AG10803 (cell line): ENCODE results near the gene NPTN.

Experiments
- DNase-seq: peaks from one replicate; pipeline ENCODE4 v3.0.0; 2010; ENCODE audit warnings: low read depth
- H3K4me3 ChIP-seq: 2 replicates; pipeline ENCODE4 v1.5.1; 2011; ENCODE audit warnings: mild to moderate bottlenecking, low read length, control low read depth
- CTCF ChIP-seq: conservative IDR thresholded peaks from 2 replicates; pipeline ENCODE4 v1.5.1; 2011; ENCODE audit warnings: mild to moderate bottlenecking, low read length, control low read depth, inconsistent platforms

Gene NPTN

GRCh38 chr15:73632670-73633058 is 525 bp downstream of the NPTN start:
- no peak for TF ChIP-seq CTCF
- H3K4me3 ChIP-seq = peak overlapping the region; percentile 83
- DNase-seq = no peak

- peak; percentile 57 for DNase-seq
- peak overlapping the region; percentile 83 for H3K4me3 ChIP-seq
- TF ChIP-seq CTCF = no peak
Observed at GRCh38 chr15:73631915-73632669, 1.1 kb downstream of the NPTN start.

GRCh38 chr15:73630921-73631362 is 2.2 kb downstream of the NPTN start:
- peak overlapping the region; percentile 83 for H3K4me3 ChIP-seq

GRCh38 chr15:73629798-73630429 is 3.3 kb downstream of the NPTN start:
- DNase-seq = no peak
- H3K4me3 ChIP-seq = no peak overlapping the region

More at GRCh38 chr15:73630921-73631362, 2.2 kb downstream of the NPTN start:
- no peak for DNase-seq
- no peak for TF ChIP-seq CTCF

GRCh38 chr15:73628976-73629797 is 4.0 kb downstream of the NPTN start:
- no peak for TF ChIP-seq CTCF
- no peak for DNase-seq
- H3K4me3 ChIP-seq = no peak overlapping the region

More at GRCh38 chr15:73629798-73630429, 3.3 kb downstream of the NPTN start:
- TF ChIP-seq CTCF = no peak

- no peak for TF ChIP-seq CTCF
- DNase-seq = no peak
- no peak overlapping the region for H3K4me3 ChIP-seq
Observed at GRCh38 chr15:73628102-73628501, 5.1 kb downstream of the NPTN start.
